ENCODE data around the gene NNT.

Gene NNT

DNA sequence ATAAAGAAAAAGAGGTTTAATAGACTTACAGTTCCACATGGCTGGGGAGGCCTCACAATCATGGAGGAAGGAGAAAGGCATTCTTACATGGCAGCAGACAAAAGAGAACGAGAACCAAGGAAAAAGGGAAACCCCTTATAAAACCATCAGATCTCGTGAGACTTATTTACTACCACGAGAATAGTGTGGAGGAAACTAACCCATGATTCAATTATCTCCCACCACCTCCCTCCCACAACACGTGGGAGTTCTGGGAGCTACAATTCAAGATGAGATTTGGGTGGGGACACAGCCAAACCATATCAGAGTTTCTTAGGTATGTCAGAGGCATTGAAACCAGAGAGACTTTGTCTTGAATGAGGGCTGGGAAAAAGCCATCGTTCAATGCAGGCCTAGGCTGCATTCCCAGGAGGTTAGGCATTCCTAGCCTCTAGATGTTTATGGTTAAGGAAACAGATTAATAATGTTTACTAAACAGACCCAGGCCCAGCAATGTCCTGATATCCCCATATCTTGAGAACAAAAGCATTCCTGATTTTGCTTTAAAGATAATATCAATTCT lies 38.6 kb upstream of the NNT start:
- TF ChIP-seq TCF4 (CRISPR knock-in tag; IDR thresholded peaks at IDR 0.05; ENCODE audit: borderline replicate concordance) = no peak
- ATAC-seq = no peak

DNA sequence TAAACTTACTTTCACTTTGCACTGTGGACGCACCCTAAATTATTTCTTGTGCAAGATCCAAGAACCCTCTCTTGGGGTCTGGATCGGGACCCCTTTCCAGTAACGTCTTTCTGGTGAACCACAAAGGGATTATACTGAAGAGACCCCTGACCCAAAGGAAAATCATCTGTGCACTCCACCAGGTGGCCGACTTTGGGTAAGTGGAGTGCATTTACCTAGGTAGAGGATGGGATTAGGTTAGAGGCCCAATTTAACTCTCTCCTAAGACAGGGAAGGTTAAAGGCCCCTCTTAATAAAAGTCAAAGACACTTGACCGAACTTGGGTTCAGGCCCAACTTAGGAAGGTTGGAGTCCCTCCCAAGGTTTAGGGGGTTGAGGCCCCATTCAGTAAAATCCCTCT lies 37.9 kb upstream of the NNT start:
- TF ChIP-seq, protein P1, sequence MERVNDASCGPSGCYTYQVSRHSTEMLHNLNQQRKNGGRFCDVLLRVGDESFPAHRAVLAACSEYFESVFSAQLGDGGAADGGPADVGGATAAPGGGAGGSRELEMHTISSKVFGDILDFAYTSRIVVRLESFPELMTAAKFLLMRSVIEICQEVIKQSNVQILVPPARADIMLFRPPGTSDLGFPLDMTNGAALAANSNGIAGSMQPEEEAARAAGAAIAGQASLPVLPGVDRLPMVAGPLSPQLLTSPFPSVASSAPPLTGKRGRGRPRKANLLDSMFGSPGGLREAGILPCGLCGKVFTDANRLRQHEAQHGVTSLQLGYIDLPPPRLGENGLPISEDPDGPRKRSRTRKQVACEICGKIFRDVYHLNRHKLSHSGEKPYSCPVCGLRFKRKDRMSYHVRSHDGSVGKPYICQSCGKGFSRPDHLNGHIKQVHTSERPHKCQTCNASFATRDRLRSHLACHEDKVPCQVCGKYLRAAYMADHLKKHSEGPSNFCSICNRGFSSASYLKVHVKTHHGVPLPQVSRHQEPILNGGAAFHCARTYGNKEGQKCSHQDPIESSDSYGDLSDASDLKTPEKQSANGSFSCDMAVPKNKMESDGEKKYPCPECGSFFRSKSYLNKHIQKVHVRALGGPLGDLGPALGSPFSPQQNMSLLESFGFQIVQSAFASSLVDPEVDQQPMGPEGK (CRISPR knock-in tag; IDR thresholded peaks at IDR 0.05; ENCODE audit: borderline replicate concordance) = no peak
- TF ChIP-seq ZNF70 (CRISPR knock-in tag; IDR thresholded peaks at IDR 0.05) = no peak
- TF ChIP-seq PPARA (CRISPR knock-in tag; IDR thresholded peaks at IDR 0.05; ENCODE audit: borderline replicate concordance) = no peak
- no peak for TF ChIP-seq OSR1 (CRISPR knock-in tag; IDR thresholded peaks at IDR 0.05)
- TF ChIP-seq, protein P2, sequence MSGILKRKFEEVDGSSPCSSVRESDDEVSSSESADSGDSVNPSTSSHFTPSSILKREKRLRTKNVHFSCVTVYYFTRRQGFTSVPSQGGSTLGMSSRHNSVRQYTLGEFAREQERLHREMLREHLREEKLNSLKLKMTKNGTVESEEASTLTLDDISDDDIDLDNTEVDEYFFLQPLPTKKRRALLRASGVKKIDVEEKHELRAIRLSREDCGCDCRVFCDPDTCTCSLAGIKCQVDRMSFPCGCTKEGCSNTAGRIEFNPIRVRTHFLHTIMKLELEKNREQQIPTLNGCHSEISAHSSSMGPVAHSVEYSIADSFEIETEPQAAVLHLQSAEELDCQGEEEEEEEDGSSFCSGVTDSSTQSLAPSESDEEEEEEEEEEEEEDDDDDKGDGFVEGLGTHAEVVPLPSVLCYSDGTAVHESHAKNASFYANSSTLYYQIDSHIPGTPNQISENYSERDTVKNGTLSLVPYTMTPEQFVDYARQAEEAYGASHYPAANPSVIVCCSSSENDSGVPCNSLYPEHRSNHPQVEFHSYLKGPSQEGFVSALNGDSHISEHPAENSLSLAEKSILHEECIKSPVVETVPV (CRISPR knock-in tag; IDR thresholded peaks at IDR 0.05) = no peak
- no peak for TF ChIP-seq CSDC2 (CRISPR knock-in tag; IDR thresholded peaks at IDR 0.05)
- no peak for TF ChIP-seq TOX (CRISPR knock-in tag; IDR thresholded peaks at IDR 0.05; ENCODE audit: borderline replicate concordance)
- no peak for TF ChIP-seq RARB (CRISPR knock-in tag; IDR thresholded peaks at IDR 0.05)
- TF ChIP-seq ZC3H10 (CRISPR knock-in tag; IDR thresholded peaks at IDR 0.05) = no peak
- no peak for TF ChIP-seq TSHZ2 (CRISPR knock-in tag; IDR thresholded peaks at IDR 0.05)
- TF ChIP-seq, protein P3, sequence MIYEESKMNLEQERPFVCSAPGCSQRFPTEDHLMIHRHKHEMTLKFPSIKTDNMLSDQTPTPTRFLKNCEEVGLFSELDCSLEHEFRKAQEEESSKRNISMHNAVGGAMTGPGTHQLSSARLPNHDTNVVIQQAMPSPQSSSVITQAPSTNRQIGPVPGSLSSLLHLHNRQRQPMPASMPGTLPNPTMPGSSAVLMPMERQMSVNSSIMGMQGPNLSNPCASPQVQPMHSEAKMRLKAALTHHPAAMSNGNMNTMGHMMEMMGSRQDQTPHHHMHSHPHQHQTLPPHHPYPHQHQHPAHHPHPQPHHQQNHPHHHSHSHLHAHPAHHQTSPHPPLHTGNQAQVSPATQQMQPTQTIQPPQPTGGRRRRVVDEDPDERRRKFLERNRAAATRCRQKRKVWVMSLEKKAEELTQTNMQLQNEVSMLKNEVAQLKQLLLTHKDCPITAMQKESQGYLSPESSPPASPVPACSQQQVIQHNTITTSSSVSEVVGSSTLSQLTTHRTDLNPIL (CRISPR knock-in tag; IDR thresholded peaks at IDR 0.05; ENCODE audit: low read depth) = no peak
- TF ChIP-seq BACH2 (CRISPR knock-in tag; IDR thresholded peaks at IDR 0.05; ENCODE audit: borderline replicate concordance) = no peak
- no peak for TF ChIP-seq SNAI2 (CRISPR knock-in tag; IDR thresholded peaks at IDR 0.05)
- TF ChIP-seq ESRRG (CRISPR knock-in tag; IDR thresholded peaks at IDR 0.05) = no peak
- no peak for TF ChIP-seq ISL1 (CRISPR knock-in tag; IDR thresholded peaks at IDR 0.05)
- ATAC-seq = no peak

- no peak for ATAC-seq
- TF ChIP-seq ISL1 (CRISPR knock-in tag; IDR thresholded peaks at IDR 0.05) (no peak), PPARA (CRISPR knock-in tag; IDR thresholded peaks at IDR 0.05; ENCODE audit: borderline replicate concordance) (no peak), ZNF8 (CRISPR knock-in tag; IDR thresholded peaks at IDR 0.05) (no peak)
Measured at GRCh38 chr5:43567967-43568366, 35.0 kb upstream of the NNT start.

DNA sequence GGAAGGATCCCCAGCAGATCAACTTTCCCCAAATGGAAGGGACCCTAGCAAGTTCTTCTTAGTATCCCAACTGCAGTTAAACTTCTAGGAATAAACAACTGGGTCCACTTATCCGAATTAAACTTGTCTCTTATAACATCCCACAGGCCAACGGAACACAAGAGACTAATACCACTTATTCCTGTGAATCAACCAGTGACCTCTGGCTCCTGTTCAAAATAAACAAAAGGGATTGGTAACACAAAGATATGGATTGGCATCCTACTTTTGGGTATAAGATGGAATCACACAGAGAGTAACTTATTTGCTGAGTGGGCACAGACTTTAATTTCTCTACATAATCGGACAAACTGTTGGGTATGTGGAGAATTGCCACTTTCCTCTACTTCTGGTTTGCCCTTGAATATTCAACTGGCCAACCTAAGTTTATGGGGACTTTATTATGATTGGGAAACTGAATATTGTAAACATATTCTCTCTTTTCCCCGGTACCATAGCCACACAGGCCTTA lies 33.7 kb upstream of the NNT start:
- TF ChIP-seq ZNF8 (CRISPR knock-in tag; IDR thresholded peaks at IDR 0.05) (no peak), ZFP30 (CRISPR knock-in tag; IDR thresholded peaks at IDR 0.05) (no peak), ZNF70 (CRISPR knock-in tag; IDR thresholded peaks at IDR 0.05) (no peak), GLIS3 (CRISPR knock-in tag; IDR thresholded peaks at IDR 0.05) (no peak), ZFP3 (CRISPR knock-in tag; IDR thresholded peaks at IDR 0.05) (no peak), ARNTL (CRISPR knock-in tag; IDR thresholded peaks at IDR 0.05; ENCODE audit: borderline replicate concordance, low read depth) (no peak), CSDC2 (CRISPR knock-in tag; IDR thresholded peaks at IDR 0.05) (no peak), ISL1 (CRISPR knock-in tag; IDR thresholded peaks at IDR 0.05) (no peak)
- TF ChIP-seq, protein P1 (CRISPR knock-in tag; IDR thresholded peaks at IDR 0.05; ENCODE audit: borderline replicate concordance) = no peak
- TF ChIP-seq, protein P4, sequence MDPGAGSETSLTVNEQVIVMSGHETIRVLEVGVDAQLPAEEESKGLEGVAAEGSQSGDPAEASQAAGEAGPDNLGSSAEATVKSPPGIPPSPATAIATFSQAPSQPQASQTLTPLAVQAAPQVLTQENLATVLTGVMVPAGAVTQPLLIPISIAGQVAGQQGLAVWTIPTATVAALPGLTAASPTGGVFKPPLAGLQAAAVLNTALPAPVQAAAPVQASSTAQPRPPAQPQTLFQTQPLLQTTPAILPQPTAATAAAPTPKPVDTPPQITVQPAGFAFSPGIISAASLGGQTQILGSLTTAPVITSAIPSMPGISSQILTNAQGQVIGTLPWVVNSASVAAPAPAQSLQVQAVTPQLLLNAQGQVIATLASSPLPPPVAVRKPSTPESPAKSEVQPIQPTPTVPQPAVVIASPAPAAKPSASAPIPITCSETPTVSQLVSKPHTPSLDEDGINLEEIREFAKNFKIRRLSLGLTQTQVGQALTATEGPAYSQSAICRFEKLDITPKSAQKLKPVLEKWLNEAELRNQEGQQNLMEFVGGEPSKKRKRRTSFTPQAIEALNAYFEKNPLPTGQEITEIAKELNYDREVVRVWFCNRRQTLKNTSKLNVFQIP (CRISPR knock-in tag; IDR thresholded peaks at IDR 0.05; ENCODE audit: borderline replicate concordance, low read depth) = no peak
- TF ChIP-seq, protein P2 (CRISPR knock-in tag; IDR thresholded peaks at IDR 0.05) = no peak
- TF ChIP-seq, protein P3 (CRISPR knock-in tag; IDR thresholded peaks at IDR 0.05; ENCODE audit: low read depth) = no peak
- ATAC-seq = no peak
